Fibroblast of skin of right biceps (primary cell): ENCODE data around the gene COG3.
A peak's percentile ranks its signal among the peaks of the same experiment; 100 is the strongest.

Source experiments
- DNase-seq: peaks from one replicate; pipeline ENCODE4 v3.0.0-alpha.2; 2013

The COG3 gene

DNA sequence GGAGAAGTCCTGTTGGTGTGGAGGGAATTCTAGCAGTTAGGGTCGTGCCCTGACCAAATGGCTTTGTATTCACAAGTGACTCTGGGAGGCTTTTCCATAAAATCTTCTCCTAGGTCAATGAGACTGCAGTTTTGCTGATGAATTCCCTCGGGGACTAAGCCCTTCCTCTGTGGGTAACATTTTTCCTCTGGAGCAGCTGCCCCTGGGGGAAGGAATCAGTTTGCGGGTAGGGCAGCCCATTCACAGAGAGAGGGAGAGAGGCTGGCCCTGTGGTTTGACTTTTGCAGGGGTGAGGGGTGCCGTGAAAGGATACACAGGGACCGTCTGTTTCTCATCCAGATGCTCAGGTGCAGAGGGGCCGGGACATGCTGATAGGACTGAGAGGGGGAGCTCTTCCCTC is 83.5 kb downstream of the COG3 start:
- DNase-seq, result no peak

- DNase-seq, result no peak
These were observed 89.9 kb downstream of the COG3 start for GRCh38 chr13:45554604-45555109.

DNA sequence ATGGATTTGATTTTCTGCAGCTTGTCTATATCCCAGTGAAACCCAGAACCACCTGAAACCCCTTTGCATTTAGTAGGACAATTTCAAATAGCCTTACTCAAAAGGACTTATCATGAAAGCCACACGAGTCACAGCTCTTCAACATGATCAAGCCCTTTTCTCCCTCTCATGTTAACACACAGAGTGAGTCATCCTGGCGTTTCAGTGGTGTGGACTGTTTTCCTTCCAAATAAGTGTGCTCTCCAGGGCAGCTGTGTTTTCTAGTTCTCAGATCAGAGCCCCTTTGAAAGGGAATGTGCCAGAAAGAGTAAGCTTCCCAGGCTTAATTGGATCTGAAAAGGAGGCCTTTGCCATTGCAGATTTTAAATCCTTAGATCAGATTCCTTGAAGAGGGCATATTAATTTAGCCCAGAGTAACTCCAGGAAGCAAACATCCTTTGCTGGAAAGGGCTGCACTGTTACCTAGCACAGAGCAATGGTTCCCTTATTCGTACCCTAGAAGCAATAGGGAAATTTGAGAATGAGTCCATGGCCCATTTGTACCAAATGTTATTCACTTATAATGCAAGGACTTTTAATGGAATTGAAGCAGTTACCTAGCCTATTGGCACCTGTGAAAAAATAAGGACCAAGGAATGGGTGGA is 99.5 kb downstream of the COG3 start:
- peak; percentile 50 for DNase-seq

GRCh38 chr13:45565331-45565730 is 100.6 kb downstream of the COG3 start:
- no peak for DNase-seq

GRCh38 chr13:45575146-45575829 is 110.5 kb downstream of the COG3 start:
- no peak for DNase-seq

- DNase-seq, result no peak
These were observed 111.1 kb downstream of the COG3 start for GRCh38 chr13:45575830-45576180.

GRCh38 chr13:45576466-45576865 is 111.7 kb downstream of the COG3 start:
- DNase-seq, result no peak

DNA sequence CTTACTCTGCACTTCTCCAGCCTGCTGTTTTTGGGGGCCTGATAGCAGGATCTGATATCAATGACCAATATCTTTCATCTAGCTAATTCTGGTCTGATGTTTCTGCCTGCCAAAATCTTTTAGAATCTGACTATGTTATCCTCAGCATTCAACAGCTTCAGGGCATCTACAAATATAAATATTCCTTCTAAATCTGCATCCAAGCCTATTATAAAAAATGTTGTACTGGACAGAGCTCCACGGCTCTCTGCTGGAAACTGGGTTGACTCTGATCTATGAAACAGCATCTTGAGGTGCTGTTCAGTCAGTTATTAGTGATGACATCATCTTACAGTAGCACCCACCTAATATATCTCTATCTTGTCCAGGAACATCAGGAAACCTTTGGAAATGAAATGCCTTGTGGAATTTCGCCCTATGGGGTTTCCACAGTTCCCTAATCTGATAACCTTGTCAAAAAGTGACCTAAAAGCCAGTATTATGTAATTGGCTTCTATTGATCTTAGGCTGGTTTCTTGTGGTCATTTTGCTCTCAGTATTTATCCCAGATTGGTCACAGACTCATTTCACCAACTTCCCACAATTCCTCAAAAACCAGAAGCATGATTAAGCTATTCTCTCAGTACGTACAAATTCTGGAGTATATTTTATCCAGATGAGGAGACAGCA is 117.8 kb downstream of the COG3 start:
- no peak for DNase-seq

DNA sequence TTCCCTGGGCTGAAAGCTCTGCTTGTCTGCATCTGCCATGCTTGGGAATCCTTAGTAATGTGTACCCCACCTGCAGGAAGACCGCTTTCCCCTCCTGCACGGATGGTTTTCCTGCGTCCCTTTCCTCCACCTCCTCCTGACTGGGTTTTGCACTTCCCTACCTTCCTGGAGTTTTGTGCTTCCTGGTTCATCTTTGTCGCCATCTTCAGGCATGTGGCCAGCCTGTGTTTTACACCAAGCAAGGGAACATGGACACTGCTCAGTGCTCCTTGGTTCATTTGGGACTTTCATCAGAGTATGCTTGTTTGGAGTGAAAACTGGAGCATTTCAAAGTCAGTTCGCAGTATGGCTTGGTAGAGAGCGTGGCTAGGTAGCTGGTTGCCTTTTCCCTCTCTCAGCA is 120.1 kb downstream of the COG3 start:
- no peak for DNase-seq
